Neutrophil (primary cell): ENCODE results near the gene WDR73.

ENCODE experiments used
- H3K27ac ChIP-seq: fragments of 200-600 bp; sonication (generic); 2 replicates; pipeline ENCODE4 v1.5.1; 2016; ENCODE audit warnings: mild to moderate bottlenecking, moderate library complexity
- H3K27me3 ChIP-seq: fragments of 200-600 bp; sonication (generic); 2 replicates; pipeline ENCODE4 v1.6.0; 2016; ENCODE audit warnings: mild to moderate bottlenecking
- H3K36me3 ChIP-seq: fragments of 200-600 bp; sonication (generic); 2 replicates; pipeline ENCODE4 v1.5.1; 2017
- H3K4me1 ChIP-seq, 2 experiments: fragments of 200-600 bp in 1 of 2; sonication (generic) in 1 of 2; 1 replicate in 1 of 2; 2 replicates in 1 of 2; pipeline versions ENCODE4 v1.5.1 to v1.6.1; 2013 to 2016; ENCODE audit warnings: low read depth in 1 of 2, low read length in 1 of 2, mild to moderate bottlenecking in 1 of 2, moderate library complexity in 1 of 2; ENCODE audit not compliant: control insufficient read depth in 1 of 2, insufficient read depth in 1 of 2
- H3K4me3 ChIP-seq, 2 experiments: fragments of 200-600 bp in 1 of 2; sonication (generic) in 1 of 2; 1 replicate in 1 of 2; 2 replicates in 1 of 2; pipeline ENCODE4 v1.5.1; 2013 to 2016; ENCODE audit warnings: low read depth in 1 of 2, low read length in 1 of 2, mild to moderate bottlenecking in 1 of 2, moderate library complexity in 1 of 2
- H3K9me3 ChIP-seq: fragments of 200-600 bp; sonication (generic); 2 replicates; pipeline ENCODE4 v1.5.1; 2016
- TF ChIP-seq, protein P1 (sequence below): fragments of 200-600 bp; sonication (generic); IDR thresholded peaks from 2 replicates; pipeline ENCODE4 v1.5.1; 2016; ENCODE audit warnings: antibody characterized with exemption

WDR73 gene

DNA sequence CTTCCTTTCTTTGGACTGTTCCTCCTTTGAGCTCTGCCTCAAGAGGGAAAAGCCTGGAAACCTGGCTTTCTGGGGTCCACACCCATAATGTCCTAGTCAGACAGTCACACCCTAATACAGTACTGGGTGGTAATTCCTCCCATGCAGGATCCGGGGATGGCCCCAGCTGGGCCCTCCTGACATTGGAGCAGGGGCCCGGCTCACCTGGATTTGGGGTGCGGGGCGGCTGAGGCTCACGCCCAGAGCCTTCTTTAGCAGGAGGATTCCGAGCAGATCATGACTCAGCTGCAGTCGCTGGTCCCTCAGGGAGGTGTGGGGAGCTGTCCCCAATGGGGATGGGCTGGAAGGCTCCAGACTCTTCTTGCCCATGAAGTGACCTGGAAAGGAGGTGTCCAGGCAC is 2.9 kb upstream of the WDR73 start:
- TF ChIP-seq, protein P1, sequence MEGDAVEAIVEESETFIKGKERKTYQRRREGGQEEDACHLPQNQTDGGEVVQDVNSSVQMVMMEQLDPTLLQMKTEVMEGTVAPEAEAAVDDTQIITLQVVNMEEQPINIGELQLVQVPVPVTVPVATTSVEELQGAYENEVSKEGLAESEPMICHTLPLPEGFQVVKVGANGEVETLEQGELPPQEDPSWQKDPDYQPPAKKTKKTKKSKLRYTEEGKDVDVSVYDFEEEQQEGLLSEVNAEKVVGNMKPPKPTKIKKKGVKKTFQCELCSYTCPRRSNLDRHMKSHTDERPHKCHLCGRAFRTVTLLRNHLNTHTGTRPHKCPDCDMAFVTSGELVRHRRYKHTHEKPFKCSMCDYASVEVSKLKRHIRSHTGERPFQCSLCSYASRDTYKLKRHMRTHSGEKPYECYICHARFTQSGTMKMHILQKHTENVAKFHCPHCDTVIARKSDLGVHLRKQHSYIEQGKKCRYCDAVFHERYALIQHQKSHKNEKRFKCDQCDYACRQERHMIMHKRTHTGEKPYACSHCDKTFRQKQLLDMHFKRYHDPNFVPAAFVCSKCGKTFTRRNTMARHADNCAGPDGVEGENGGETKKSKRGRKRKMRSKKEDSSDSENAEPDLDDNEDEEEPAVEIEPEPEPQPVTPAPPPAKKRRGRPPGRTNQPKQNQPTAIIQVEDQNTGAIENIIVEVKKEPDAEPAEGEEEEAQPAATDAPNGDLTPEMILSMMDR = no peak
- H3K27me3 ChIP-seq = peaks cover 14% of the 10 kb centered on the region
- peaks cover 13% of the 10 kb centered on the region for H3K36me3 ChIP-seq
- H3K27ac ChIP-seq = no peak overlapping the region
- H3K4me3 ChIP-seq = no peak overlapping the region
- H3K9me3 ChIP-seq = no peaks in the 10 kb centered on the region
- H3K4me1 ChIP-seq = peaks cover 31 to 36% of the 10 kb centered on the region in 2 experiments

DNA sequence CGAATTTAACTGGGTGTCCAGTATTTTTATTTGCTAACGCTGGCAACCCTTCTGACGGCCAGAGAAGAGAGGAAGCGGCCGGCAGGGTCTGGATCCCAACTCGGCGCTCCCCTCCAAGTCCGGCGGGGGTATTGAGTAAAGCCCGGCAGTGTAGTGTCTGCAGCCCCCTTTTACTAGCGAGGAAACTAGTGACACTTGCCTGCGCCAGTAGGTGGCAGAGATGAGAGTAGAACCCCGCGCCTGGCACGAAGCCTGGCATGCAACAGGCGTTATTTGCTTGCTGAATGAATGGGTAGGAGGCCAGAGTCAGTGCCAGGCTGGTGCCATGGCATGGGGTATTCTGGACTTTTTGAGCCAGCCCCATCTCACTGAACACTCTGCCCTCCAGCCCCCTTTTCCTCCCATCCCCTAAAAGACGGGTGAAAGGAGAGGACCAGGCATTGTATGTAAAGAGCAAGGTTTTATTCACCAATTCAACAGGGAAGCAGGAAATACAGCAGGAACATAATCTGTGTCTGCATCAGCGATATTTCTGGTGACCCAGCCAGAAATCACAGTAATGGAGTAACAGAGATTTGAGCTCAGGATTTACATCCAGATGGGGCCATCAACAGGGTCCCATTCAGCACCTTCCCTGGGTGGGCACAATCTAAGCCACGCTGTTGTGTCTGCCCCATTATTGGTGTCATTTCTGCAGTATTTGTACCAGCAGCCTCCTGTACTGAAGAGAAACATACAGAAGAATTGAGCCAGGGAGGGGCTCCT is 788 bp upstream of the WDR73 start:
- Histone ChIP-seq H3K27me3 (peaks cover 14% of the 10 kb centered on the region), H3K27ac (peak overlapping the region; percentile 88), H3K36me3 (peaks cover 15% of the 10 kb centered on the region), H3K4me1 (peaks cover 31 to 36% of the 10 kb centered on the region in 2 experiments), H3K9me3 (no peaks in the 10 kb centered on the region), H3K4me3 (peak overlapping the region; percentile 91 to 98)
- TF ChIP-seq, protein P1 = peak; percentile 67

DNA sequence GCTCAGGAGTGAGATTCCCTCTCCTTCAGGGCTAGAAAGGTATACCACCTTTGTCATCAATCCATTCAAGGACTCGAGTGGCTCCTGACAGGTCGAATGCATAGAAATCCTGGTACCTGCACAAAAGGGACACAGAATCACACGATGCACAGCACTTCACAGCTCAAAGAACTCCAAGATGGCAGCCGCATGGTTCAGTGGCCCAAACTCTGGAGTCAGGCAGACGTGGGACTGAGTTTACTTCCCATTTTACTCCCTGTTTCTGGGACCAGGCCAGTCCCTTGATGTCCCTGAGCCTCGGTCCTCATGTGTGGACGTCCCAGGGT is 536 bp downstream of the WDR73 start:
- Histone ChIP-seq H3K4me1 (peaks cover 30 to 36% of the 10 kb centered on the region in 2 experiments), H3K27me3 (peaks cover 14% of the 10 kb centered on the region), H3K36me3 (peaks cover 19% of the 10 kb centered on the region), H3K4me3 (peak overlapping the region; percentile 91 to 98), H3K9me3 (no peaks in the 10 kb centered on the region), H3K27ac (peak overlapping the region; percentile 88)
- TF ChIP-seq, protein P1 = no peak

DNA sequence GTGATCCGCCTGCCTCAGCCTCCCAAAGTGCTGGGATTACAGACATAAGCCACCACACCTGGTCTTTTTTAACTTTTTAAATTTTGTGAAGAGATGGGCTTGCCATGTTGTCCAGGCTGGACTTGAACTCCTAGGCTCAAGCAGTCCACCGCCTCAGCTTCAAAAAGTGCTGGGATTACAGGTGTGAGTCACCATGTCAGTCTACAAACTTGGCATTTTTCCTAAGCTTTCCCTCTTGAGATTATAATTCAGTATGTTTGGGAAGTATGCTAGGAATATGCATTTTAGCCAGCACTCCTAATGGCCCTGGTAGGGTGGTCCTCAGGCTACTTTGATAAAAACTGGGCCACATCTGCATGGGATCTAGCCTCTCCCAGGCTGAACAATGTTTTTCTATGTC is 4.4 kb downstream of the WDR73 start:
- Histone ChIP-seq H3K36me3 (peaks cover 57% of the 10 kb centered on the region), H3K4me3 (no peak overlapping the region), H3K27ac (no peak overlapping the region), H3K4me1 (peaks cover 12 to 16% of the 10 kb centered on the region in 2 experiments), H3K27me3 (no peaks in the 10 kb centered on the region), H3K9me3 (no peaks in the 10 kb centered on the region)
- TF ChIP-seq, protein P1 = no peak

DNA sequence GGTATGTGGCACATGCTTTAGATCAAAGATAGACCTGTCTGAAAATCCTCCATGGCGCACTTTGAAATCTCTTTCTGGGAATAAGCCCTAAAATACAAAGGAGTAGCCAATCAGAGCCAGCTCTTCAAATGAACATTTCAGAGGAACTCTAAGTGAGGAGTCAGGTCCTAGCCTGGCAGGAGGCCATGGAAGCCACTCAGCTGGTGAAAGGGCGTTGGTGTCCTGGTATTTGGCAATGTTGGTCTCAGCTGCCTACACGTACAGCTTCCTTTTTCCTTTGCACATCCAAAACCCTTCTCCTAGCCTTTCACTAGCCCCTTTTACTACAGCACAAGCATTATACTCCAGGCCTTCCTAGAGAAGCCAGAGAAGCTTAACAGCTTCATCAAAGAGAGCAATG is 5.5 kb downstream of the WDR73 start:
- H3K4me1 ChIP-seq = peaks cover 4 to 5% of the 10 kb centered on the region in 2 experiments
- no peaks in the 10 kb centered on the region for H3K9me3 ChIP-seq
- H3K4me3 ChIP-seq = no peak overlapping the region
- no peaks in the 10 kb centered on the region for H3K27me3 ChIP-seq
- H3K27ac ChIP-seq = no peak overlapping the region
- peaks cover 68% of the 10 kb centered on the region for H3K36me3 ChIP-seq
- TF ChIP-seq, protein P1 = no peak
